ENCODE results near the gene RND3. TPM values are rescaled to one million over a fixed set of nuclear protein-coding genes. Genes with fewer than 3 reads are reported as not detected.

The RND3 gene
- total RNA-seq, 1 donor from 2014 or later = 145 TPM

DNA sequence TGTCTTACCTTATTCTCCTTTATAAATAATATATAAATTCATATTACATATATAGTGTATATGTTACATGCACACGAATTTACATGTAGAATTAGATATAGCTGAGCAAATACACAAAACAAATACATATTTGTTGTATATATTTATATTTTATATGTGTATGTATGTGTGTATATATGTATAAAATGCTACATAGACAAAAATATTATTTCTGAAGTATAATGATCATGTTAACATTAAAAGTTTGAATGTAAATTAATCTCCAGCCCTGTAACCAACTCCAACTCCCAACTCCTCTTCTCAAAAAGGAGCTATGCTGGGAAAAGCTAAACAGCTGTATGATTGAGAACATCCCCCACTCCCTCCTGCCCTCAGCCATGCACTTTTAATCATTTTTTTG lies 42.7 kb upstream of the RND3 start:
- no peaks in the 10 kb centered on the region for H3K36me3 Mint-ChIP-seq
- H3K27me3 Mint-ChIP-seq (ENCODE audit: low read depth) = no peaks in the 10 kb centered on the region
- peaks cover 53% of the 10 kb centered on the region for H3K4me1 Mint-ChIP-seq
- DNase-seq (ENCODE audit: low spot score in 2 of 2, unreplicated experiment in 2 of 2) = no peak
- TF ChIP-seq, protein P1, sequence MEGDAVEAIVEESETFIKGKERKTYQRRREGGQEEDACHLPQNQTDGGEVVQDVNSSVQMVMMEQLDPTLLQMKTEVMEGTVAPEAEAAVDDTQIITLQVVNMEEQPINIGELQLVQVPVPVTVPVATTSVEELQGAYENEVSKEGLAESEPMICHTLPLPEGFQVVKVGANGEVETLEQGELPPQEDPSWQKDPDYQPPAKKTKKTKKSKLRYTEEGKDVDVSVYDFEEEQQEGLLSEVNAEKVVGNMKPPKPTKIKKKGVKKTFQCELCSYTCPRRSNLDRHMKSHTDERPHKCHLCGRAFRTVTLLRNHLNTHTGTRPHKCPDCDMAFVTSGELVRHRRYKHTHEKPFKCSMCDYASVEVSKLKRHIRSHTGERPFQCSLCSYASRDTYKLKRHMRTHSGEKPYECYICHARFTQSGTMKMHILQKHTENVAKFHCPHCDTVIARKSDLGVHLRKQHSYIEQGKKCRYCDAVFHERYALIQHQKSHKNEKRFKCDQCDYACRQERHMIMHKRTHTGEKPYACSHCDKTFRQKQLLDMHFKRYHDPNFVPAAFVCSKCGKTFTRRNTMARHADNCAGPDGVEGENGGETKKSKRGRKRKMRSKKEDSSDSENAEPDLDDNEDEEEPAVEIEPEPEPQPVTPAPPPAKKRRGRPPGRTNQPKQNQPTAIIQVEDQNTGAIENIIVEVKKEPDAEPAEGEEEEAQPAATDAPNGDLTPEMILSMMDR (IDR thresholded peaks at IDR 0.05; ENCODE audit: unreplicated experiment) = no peak
- no peak overlapping the region for H3K4me3 Mint-ChIP-seq
- H3K9me3 Mint-ChIP-seq = no peaks in the 10 kb centered on the region
- peak overlapping the region; percentile 23 for H3K27ac Mint-ChIP-seq

DNA sequence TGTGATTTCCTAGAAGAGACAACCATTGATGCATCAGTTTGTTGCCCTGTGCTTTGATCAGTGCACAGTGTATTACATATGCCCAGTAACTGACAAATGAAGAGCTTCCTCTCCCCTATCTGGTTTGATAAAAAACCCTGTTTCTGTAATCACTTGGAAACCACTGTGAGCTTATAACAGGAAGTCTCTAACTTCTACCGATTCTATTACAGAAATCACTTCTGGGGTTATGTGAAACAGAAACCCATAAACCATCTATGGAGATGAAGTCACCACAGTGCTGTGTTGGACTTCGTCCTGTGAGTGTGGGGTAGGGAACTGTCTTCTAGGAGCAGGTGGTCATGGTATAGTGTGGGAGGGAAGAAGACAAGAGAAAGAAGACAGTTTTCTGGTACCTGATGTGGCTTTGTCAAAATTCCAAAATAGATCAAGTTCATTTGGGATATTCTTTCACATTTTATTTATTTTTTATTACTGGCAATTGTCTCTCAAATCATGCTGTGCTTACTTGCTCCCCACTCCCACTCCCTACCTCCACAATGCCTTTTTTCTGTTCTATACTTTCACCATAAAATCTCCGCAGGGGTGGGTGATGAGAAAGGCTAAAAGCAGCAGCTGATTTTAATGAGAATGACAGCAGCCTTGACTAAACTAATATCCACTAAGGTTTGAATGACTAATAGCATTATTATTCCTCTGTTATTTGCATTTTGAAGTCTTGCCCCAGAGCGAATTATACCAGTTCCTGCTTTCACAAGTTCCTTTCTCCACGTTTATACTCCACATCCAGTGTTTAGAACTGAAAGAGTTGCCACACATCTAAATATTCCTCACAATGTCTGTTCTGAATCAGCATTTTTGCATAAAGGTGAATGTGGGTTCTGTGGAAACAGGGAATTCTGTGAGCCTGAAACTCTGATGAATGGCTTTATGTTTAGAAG lies 41.7 kb upstream of the RND3 start:
- H3K4me1 Mint-ChIP-seq = peaks cover 53% of the 10 kb centered on the region
- no peak for DNase-seq (ENCODE audit: low spot score in 2 of 2, unreplicated experiment in 2 of 2)
- H3K4me3 Mint-ChIP-seq = no peak overlapping the region

DNA sequence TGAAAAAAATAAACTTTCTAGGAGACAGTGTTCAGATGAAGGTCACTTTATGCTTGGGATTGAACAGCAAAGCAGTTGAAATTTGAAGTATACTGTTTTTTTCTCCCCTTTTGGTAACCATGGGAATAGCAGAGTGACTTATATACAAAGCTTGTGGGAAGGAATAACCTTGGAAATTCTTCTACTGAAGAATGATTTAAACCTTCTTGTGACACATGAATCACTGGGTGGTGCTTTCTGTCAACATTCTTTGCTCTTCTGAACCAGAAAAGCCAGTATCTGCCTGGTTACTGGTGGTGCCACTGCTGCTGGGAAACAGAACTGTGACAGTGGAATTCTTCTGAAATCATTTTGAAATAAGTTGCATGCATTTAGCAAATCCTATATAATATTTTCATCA lies 39.4 kb upstream of the RND3 start:
- Mint-ChIP-seq H3K36me3 (peaks cover 12% of the 10 kb centered on the region), H3K27ac (peak overlapping the region; percentile 95), H3K4me3 (no peak overlapping the region), H3K4me1 (peaks cover 42% of the 10 kb centered on the region), H3K27me3 (ENCODE audit: low read depth) (no peaks in the 10 kb centered on the region), H3K9me3 (peaks cover 11% of the 10 kb centered on the region)
- TF ChIP-seq, protein P1 (IDR thresholded peaks at IDR 0.05; ENCODE audit: unreplicated experiment) = no peak
- DNase-seq (ENCODE audit: low spot score in 2 of 2, unreplicated experiment in 2 of 2) = no peak

More for the DNA sequence above, 41.7 kb upstream of the RND3 start:
- peak overlapping the region; percentile 90 for H3K27ac Mint-ChIP-seq
- H3K27me3 Mint-ChIP-seq (ENCODE audit: low read depth) = no peaks in the 10 kb centered on the region
- TF ChIP-seq, protein P1 (IDR thresholded peaks at IDR 0.05; ENCODE audit: unreplicated experiment) = no peak
- peaks cover 4% of the 10 kb centered on the region for H3K9me3 Mint-ChIP-seq
- peaks cover 3% of the 10 kb centered on the region for H3K36me3 Mint-ChIP-seq

DNA sequence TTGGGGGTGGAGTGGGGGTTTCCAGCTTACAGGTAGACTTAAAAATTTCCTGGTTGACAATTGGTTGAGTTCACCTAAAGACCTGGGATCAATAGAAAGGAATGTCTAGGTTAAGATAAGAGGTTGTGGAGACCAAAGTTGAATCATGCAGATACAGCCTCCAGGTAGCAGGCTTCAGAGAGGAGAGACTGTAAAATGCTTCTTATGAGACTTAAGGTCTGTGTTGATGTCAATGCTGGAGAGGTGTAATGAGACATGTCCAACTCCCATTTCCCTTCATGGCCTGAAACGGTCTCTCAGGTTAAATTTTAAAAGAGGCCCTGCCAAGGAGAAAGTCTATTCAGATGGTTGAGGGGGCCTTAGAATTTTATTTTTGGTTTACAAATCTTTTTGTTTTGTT lies 38.5 kb upstream of the RND3 start:
- no peak for DNase-seq (ENCODE audit: low spot score in 2 of 2, unreplicated experiment in 2 of 2)
- peaks cover 12% of the 10 kb centered on the region for H3K36me3 Mint-ChIP-seq
- H3K4me3 Mint-ChIP-seq = no peak overlapping the region
- peak overlapping the region; percentile 95 for H3K27ac Mint-ChIP-seq
- peaks cover 11% of the 10 kb centered on the region for H3K9me3 Mint-ChIP-seq
- TF ChIP-seq, protein P1 (IDR thresholded peaks at IDR 0.05; ENCODE audit: unreplicated experiment) = no peak
- peaks cover 42% of the 10 kb centered on the region for H3K4me1 Mint-ChIP-seq
- no peaks in the 10 kb centered on the region for H3K27me3 Mint-ChIP-seq (ENCODE audit: low read depth)

DNA sequence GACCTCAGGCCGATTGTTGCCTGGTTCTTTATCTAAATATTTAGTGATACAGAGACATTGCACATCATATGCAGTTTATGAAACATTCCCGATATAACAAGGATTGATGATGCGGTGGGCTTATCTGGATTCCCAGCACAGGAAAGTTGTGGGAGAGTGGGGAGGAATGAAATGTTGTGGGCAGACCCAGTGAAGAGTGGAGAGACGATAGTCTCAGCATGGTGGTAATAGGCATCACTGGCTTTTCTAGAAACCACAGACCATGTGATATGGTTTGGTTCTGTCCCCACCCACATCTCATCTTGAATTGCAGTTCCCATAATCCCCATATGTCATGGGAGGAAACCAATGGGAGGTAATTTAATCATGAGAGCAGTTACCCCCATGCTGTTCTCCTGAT lies 34.8 kb upstream of the RND3 start:
- peaks cover 12% of the 10 kb centered on the region for H3K36me3 Mint-ChIP-seq
- peaks cover 11% of the 10 kb centered on the region for H3K9me3 Mint-ChIP-seq
- TF ChIP-seq, protein P1 (IDR thresholded peaks at IDR 0.05; ENCODE audit: unreplicated experiment) = no peak
- no peaks in the 10 kb centered on the region for H3K27me3 Mint-ChIP-seq (ENCODE audit: low read depth)
- H3K4me3 Mint-ChIP-seq = no peak overlapping the region
- no peak overlapping the region for H3K27ac Mint-ChIP-seq
- DNase-seq (ENCODE audit: low spot score in 2 of 2, unreplicated experiment in 2 of 2) = no peak
- H3K4me1 Mint-ChIP-seq = peaks cover 41% of the 10 kb centered on the region
